ENCODE results near the gene COG1.

GRCh38 chr17:73214851-73215250, 22.0 kb downstream of the COG1 start:
- TF ChIP-seq CTCF (optimal IDR thresholded peaks at IDR 0.05 in 1 of 3, IDR thresholded peaks at IDR 0.05 in 1 of 3, conservative IDR thresholded peaks at IDR 0.05 in 1 of 3; ENCODE audit: extremely low read depth in 1 of 3, insufficient read depth in 2 of 3, low read length in 3 of 3) = no peak
- TF ChIP-seq EZH2 (IDR thresholded peaks at IDR 0.05; ENCODE audit: low read length) = no peak
